ENCODE results near the gene DSG2. TPM values are rescaled to one million over a fixed set of nuclear protein-coding genes. Genes with fewer than 3 reads are reported as not detected.

DSG2 gene
- total RNA-seq, 2 donors from 2014 or later, result not detected

DNA sequence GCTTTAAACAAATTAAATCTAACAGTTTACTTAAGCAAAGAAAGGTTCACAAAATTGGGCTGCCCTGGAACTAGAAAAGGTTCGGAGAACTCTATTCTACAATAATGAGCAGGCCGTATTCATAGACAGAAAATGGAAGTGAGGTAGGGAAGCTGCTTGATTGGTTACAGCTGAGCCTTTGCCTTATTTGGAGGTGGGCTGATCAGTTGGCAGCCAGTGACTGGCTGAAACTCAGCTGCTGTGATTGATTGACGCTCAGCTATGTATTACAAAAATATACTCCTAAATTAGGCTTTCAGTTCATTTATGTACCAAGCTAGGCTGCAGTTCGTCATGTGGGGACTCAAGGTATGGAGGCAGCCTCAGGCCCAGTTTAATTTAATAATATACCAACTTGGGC, 51.4 kb downstream of the DSG2 start:
- ATAC-seq (no peak), DNase-seq (no peak)
- Mint-ChIP-seq H3K36me3 (ENCODE audit: low read depth) (no peaks in the 10 kb centered on the region), H3K27ac (no peak overlapping the region), H3K27me3 (peaks cover 30% of the 10 kb centered on the region), H3K4me3 (no peak overlapping the region), H3K4me1 (no peaks in the 10 kb centered on the region)
- no peaks in the 10 kb centered on the region for H3K9me3 ChIP-seq (ENCODE audit: control insufficient read depth, low read length, poor library complexity, severe bottlenecking)

DNA sequence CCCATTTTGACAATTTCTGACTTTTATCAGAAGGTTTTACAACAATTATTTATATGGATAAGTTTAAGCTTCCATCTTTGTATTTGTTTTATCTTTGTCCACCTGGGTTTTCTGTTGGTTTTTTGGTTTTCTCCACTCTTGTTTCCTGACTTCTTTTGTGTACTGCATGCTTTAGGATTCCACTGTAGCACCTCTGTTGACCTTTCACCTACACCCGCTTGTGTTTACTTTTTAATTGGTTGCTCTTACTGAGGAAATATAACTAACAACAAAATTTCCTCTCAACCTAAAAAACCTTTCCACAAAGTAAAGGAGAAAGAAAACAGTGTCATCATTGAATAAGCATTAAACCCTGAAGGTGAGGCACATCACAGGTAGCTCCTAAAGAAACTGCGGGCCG, 53.9 kb downstream of the DSG2 start:
- DNase-seq (no peak), ATAC-seq (no peak)
- Mint-ChIP-seq H3K27ac (no peak overlapping the region), H3K27me3 (peaks cover 37% of the 10 kb centered on the region), H3K4me1 (peaks cover 2% of the 10 kb centered on the region), H3K4me3 (no peak overlapping the region), H3K36me3 (ENCODE audit: low read depth) (no peaks in the 10 kb centered on the region)
- no peaks in the 10 kb centered on the region for H3K9me3 ChIP-seq (ENCODE audit: control insufficient read depth, low read length, poor library complexity, severe bottlenecking)

DNA sequence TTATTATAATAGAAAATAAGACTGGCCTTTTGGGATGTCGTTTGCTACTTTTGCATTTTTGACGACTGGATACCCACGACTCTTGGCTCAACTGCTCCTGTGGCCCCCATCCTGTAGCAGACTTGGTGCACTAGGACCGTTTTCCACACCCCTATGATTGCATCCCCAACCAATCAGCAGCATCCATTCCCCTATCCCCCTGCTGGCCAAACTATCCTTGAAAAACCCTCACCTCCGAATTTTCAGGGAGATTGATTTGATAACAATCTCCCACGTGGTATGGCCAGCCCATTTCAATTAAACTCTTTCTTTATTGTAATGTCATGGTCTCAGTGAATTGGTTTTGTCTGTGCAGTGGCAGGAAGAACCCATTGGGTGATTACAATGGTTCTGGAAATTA, 55.8 kb downstream of the DSG2 start:
- H3K4me3 Mint-ChIP-seq, result no peak overlapping the region
- DNase-seq, result no peak
- ATAC-seq, result no peak
- H3K9me3 ChIP-seq (ENCODE audit: control insufficient read depth, low read length, poor library complexity, severe bottlenecking), result no peaks in the 10 kb centered on the region
- peaks cover 2% of the 10 kb centered on the region for H3K4me1 Mint-ChIP-seq
- no peak overlapping the region for H3K27ac Mint-ChIP-seq
- peaks cover 41% of the 10 kb centered on the region for H3K27me3 Mint-ChIP-seq
- H3K36me3 Mint-ChIP-seq (ENCODE audit: low read depth), result no peaks in the 10 kb centered on the region

DNA sequence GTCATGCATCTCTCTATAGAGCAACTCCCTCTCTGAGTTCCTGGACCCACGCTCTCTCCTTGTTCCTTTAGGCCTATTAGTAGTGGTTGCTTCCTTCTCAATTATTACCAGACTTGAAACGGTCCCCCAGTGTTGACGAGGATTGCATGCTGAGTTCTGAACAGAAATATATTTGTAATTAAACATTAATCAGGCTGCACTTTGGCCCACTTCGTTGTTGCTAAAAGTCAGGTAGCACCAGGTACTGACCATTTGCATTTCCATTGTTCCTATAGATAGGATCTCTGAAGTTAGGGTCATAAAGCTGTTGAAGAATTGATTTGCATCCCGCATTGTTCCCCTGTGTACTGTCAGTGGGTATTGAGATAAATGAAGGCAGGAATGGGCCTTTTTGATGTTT, 56.8 kb downstream of the DSG2 start:
- Mint-ChIP-seq H3K4me3 (peak overlapping the region; percentile 31), H3K27ac (no peak overlapping the region), H3K36me3 (ENCODE audit: low read depth) (no peaks in the 10 kb centered on the region), H3K27me3 (peaks cover 41% of the 10 kb centered on the region), H3K4me1 (peaks cover 2% of the 10 kb centered on the region)
- DNase-seq, result no peak
- ATAC-seq, result no peak
- no peaks in the 10 kb centered on the region for H3K9me3 ChIP-seq (ENCODE audit: control insufficient read depth, low read length, poor library complexity, severe bottlenecking)

DNA sequence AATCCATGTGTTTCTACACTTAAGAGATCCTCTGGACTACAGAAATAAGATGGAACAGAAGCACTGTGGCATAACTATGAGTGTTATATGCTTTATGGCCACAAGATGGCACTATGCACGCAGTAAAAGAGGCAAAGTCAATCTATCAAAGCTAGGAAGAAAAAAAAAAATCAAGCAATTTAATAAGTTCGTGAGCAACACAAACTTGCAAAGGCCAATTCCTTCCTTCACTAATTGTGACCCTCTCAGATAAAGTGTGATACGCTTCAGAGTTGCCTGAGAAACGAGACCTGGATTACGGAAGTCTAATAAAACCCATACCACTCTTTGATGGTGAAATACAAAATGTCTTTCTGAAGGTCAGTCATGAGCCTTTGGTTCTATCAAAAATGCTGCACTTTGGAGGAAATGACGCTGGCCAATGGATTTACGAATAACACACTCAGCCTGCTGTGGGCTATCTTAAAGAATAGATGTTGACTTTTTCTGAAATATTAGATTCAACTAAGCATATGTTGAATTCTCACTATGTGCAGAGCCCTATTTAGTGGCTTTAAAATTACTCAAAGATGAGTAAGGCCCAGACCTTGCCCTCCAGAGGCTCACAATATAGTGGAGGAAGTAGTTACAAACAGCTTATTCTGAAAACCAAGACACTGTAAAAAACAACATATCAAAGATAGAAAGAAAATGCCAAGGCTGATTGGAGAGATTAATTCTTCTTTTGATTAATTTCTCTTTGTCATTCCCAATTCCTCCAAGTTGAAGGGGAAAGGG, 58.2 kb downstream of the DSG2 start:
- no peaks in the 10 kb centered on the region for H3K9me3 ChIP-seq (ENCODE audit: control insufficient read depth, low read length, poor library complexity, severe bottlenecking)
- H3K36me3 Mint-ChIP-seq (ENCODE audit: low read depth), result no peaks in the 10 kb centered on the region
- DNase-seq, result no peak
- peaks cover 2% of the 10 kb centered on the region for H3K4me1 Mint-ChIP-seq
- peaks cover 45% of the 10 kb centered on the region for H3K27me3 Mint-ChIP-seq
- no peak overlapping the region for H3K27ac Mint-ChIP-seq
- no peak overlapping the region for H3K4me3 Mint-ChIP-seq
- peak; percentile 66 for ATAC-seq

DNA sequence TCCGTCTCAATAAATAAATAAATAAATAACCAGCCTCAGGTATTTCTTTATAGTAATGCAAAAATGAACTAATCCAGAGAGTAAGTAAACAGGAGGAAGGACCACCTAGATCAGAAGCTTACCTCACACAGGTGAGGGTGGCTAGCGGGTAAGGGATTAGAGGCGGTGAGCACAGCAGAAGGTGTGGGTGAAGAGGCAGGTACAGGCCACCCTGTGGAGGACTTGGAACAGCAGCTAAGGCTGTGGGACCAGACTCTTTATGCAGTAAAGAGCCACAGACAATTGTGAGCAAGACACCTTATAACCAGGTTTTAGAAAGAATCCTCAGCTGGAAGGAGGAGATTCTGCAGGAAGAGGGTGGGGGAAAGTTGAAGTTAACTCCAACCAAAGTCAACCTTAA, 59.5 kb downstream of the DSG2 start:
- no peak for ATAC-seq
- Mint-ChIP-seq H3K4me3 (no peak overlapping the region), H3K27me3 (peaks cover 43% of the 10 kb centered on the region), H3K4me1 (peaks cover 2% of the 10 kb centered on the region), H3K27ac (no peak overlapping the region), H3K36me3 (ENCODE audit: low read depth) (no peaks in the 10 kb centered on the region)
- DNase-seq, result no peak
- H3K9me3 ChIP-seq (ENCODE audit: control insufficient read depth, low read length, poor library complexity, severe bottlenecking), result no peaks in the 10 kb centered on the region

DNA sequence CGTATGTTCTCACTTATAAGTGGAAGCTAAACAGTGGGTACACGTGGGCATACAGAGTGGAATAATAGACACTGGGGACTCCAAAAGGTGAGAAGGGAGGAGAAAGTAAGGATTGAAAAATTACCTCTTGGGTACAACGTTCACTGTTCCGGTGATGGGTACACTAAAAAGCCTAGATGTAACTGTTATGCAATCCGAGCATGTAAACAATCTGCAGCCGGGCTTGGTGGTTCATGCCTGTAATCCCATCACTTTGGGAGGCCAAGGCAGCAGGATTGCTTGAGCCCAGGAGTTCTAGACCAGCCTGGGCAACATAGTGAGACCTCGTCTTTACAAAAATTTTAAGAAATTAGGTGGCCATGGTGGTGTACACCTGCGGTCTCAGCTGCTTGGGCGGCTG, 60.6 kb downstream of the DSG2 start:
- DNase-seq, result no peak
- Mint-ChIP-seq H3K4me1 (peaks cover 2% of the 10 kb centered on the region), H3K36me3 (ENCODE audit: low read depth) (no peaks in the 10 kb centered on the region), H3K27me3 (peaks cover 43% of the 10 kb centered on the region), H3K27ac (no peak overlapping the region), H3K4me3 (no peak overlapping the region)
- H3K9me3 ChIP-seq (ENCODE audit: control insufficient read depth, low read length, poor library complexity, severe bottlenecking), result no peaks in the 10 kb centered on the region
- ATAC-seq, result no peak

DNA sequence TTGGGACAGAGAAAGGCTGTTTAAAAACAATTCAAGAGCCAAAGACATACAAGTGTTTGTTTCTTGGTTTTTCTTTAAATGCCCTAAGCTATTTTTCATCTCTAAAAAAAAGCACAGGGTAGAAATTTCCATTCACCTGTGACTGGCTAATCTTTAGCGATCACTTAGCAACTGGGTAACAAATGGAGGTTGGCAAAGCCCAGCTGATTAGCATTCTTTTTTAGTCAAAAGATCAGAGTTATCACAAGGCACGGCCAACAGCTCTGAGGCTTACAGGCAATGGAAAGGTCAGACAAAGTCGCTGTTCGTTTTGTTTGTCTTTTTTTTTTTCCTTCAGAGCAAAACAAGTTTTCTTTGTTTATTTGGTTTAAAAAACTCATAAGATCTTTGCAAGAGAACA, 64.7 kb downstream of the DSG2 start:
- DNase-seq (no peak), ATAC-seq (no peak)
- no peaks in the 10 kb centered on the region for H3K4me1 Mint-ChIP-seq
- no peaks in the 10 kb centered on the region for H3K36me3 Mint-ChIP-seq (ENCODE audit: low read depth)
- no peak overlapping the region for H3K27ac Mint-ChIP-seq
- H3K4me3 Mint-ChIP-seq, result no peak overlapping the region
- no peaks in the 10 kb centered on the region for H3K9me3 ChIP-seq (ENCODE audit: control insufficient read depth, low read length, poor library complexity, severe bottlenecking)
- H3K27me3 Mint-ChIP-seq, result peaks cover 39% of the 10 kb centered on the region

DNA sequence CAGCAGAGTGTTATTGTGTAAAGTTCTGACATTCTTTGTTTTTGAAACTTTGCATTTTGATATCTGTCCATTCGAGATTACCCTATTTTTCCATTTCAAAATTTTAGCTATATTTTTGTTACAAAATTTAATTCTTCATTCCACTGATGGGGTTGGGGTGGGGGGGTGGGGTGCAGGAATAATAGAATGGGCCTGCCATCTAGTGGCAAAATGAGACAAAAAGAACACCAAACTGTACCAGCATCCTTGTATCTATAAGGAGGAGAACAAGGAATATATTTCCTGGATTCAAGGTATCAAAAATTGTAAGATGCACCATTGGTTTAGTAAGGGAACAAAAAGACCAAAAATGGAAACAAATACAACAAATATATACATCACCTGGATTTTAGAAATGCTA, 65.8 kb downstream of the DSG2 start:
- ATAC-seq (no peak), DNase-seq (no peak)
- Mint-ChIP-seq H3K27ac (no peak overlapping the region), H3K4me1 (no peaks in the 10 kb centered on the region), H3K27me3 (peaks cover 39% of the 10 kb centered on the region), H3K4me3 (no peak overlapping the region), H3K36me3 (ENCODE audit: low read depth) (no peaks in the 10 kb centered on the region)
- H3K9me3 ChIP-seq (ENCODE audit: control insufficient read depth, low read length, poor library complexity, severe bottlenecking), result no peaks in the 10 kb centered on the region

DNA sequence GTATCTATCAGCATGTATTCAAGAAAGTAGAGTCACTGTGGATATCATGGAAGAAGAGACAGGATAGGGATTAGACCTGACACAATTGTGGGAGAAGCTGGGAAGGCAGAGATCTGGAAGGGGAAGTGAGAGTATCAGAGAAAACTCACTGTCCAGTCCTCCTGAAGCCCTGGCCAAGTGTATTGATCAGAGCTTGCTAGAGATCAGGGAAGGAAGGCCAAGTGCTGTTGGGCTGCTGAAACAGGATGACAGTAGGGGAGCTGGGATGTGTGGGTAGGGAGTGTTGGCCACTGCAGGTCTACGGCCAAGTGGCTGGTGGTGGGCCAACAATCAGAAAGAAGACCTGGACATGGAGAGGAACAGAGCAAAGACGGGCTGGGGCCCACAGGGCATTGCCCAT, 67.4 kb downstream of the DSG2 start:
- no peaks in the 10 kb centered on the region for H3K9me3 ChIP-seq (ENCODE audit: control insufficient read depth, low read length, poor library complexity, severe bottlenecking)
- Mint-ChIP-seq H3K27ac (no peak overlapping the region), H3K27me3 (peaks cover 39% of the 10 kb centered on the region), H3K4me3 (no peak overlapping the region), H3K4me1 (no peaks in the 10 kb centered on the region), H3K36me3 (ENCODE audit: low read depth) (no peaks in the 10 kb centered on the region)
- ATAC-seq, result no peak
- DNase-seq, result no peak

DNA sequence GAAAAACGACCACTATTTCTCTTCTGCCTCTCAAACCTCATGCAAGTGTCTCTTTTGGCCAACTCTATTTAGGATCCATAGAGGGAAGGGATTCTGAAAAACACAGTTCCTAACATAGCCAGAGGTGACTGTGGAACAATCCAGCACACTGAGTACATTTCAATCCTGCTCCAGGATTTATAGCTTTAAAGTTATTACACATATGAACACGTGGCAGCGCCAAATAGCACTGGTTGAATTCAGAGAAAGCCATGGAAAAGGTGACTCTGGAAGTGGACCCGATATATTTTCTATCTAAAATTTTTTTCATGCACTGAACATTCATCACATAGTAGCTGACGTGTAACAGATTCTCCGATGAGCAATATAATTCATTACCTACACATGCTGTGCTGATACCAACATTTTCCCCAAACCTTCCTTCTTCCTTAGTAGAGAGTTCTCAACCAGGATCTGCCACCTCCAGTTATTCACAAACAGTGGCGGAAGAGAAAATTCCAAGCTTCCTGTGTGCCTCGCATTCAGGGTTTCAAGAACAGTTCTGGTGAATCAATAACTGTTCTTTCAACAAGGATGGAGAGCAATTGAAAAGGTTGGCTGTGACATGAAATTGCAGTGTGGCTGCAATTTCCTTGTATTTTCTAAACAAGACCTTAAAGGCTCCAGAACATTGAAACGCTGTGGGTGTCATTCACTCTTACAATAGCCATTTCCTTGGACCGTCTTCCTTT, 68.0 kb downstream of the DSG2 start:
- H3K27ac Mint-ChIP-seq, result no peak overlapping the region
- H3K27me3 Mint-ChIP-seq, result peaks cover 36% of the 10 kb centered on the region
- DNase-seq (no peak), ATAC-seq (no peak)
- H3K36me3 Mint-ChIP-seq (ENCODE audit: low read depth), result no peaks in the 10 kb centered on the region
- H3K4me3 Mint-ChIP-seq, result no peak overlapping the region
- no peaks in the 10 kb centered on the region for H3K4me1 Mint-ChIP-seq
- H3K9me3 ChIP-seq (ENCODE audit: control insufficient read depth, low read length, poor library complexity, severe bottlenecking), result no peaks in the 10 kb centered on the region

DNA sequence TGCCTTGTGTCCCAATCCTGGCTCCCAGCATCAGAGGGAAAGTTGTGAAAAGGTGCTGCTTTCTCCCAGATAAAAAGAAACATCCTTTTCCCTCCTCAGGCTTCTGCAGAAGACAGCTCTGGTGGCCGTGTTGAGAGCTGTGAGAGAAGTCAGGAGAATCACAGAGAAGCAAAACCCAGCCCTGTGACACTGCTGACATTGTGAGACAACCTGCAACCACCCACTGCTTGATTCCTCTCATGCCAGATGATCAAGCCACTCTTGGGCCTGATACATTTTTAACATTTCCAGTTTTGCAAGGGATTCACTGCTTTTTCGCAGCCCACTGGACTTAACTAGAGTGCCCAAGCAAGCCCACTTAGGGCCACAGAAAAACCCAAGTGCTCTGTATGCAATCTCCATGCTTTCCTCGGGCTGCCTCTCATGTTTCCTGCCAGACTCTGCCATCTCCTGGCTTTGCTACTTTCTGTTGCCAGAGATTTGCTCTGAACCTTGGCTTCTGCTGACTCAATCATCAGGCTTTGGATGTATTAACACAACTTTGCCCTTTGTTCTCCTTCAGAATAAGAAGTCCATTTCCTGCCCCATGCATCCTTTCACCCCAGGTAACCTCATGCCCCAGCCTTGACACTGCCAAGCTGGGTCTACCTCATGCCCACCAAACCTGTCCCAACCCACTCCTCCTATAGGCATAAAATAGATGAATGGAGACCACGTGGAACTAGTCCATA, 68.8 kb downstream of the DSG2 start:
- H3K27me3 Mint-ChIP-seq, result peaks cover 36% of the 10 kb centered on the region

DNA sequence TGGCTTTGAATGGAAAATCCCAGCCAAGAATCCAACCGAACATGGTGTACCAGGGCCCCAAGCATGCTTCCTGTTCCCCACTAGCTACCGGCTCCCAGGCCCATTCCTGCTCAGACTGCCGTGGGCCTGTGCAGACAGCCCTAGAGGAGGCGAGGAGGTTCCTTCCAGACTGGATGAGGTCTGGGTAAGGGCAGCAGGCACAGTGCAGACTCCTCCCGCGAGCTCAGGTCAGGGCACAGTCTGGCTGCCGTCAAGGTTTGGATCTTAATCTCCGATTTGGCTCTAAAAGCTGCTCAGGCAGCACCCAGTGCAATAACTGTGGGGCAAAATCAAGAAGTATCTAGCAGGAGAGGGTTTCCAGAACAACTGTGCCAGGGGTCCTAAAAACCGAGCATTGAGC, 74.4 kb downstream of the DSG2 start:
- Mint-ChIP-seq H3K36me3 (ENCODE audit: low read depth) (no peaks in the 10 kb centered on the region), H3K4me3 (no peak overlapping the region), H3K27ac (no peak overlapping the region), H3K4me1 (peaks cover 2% of the 10 kb centered on the region), H3K27me3 (peaks cover 28% of the 10 kb centered on the region)
- no peaks in the 10 kb centered on the region for H3K9me3 ChIP-seq (ENCODE audit: control insufficient read depth, low read length, poor library complexity, severe bottlenecking)
- ATAC-seq (no peak), DNase-seq (no peak)

More for the DNA sequence above, 68.8 kb downstream of the DSG2 start:
- H3K4me3 Mint-ChIP-seq, result no peak overlapping the region
- H3K27ac Mint-ChIP-seq, result no peak overlapping the region
- no peaks in the 10 kb centered on the region for H3K4me1 Mint-ChIP-seq
- no peaks in the 10 kb centered on the region for H3K9me3 ChIP-seq (ENCODE audit: control insufficient read depth, low read length, poor library complexity, severe bottlenecking)
- DNase-seq (no peak), ATAC-seq (no peak)
- no peaks in the 10 kb centered on the region for H3K36me3 Mint-ChIP-seq (ENCODE audit: low read depth)
